Smooth muscle cell (in vitro differentiated cells): ENCODE data around the gene CAMKMT. TPM values are rescaled to one million over a fixed set of nuclear protein-coding genes. Genes with fewer than 3 reads are reported as not detected.

Source experiments
- DNase-seq: peaks from one replicate; lab custom pipeline; 2025; ENCODE audit not compliant: unreplicated experiment; lab: John Stamatoyannopoulos, UW
- H2AFZ ChIP-seq: fragments of 200-600 bp; sonication (generic); 2 replicates; pipeline ENCODE4 v1.6.0; 2016; ENCODE audit warnings: antibody characterized with exemption, low read depth, mild to moderate bottlenecking
- H3F3A ChIP-seq: fragments of 200-600 bp; sonication (generic); 2 replicates; pipeline ENCODE4 v1.6.0; 2017; ENCODE audit warnings: antibody characterized with exemption, low read depth
- H3K27ac ChIP-seq: fragments of 200-600 bp; sonication (generic); 2 replicates; pipeline ENCODE4 v1.5.1; 2016; ENCODE audit warnings: low read depth, mild to moderate bottlenecking
- H3K27me3 ChIP-seq: fragments of 200-600 bp; sonication (generic); 2 replicates; pipeline ENCODE4 v1.6.1; 2016; ENCODE audit warnings: low read depth, mild to moderate bottlenecking
- H3K36me3 ChIP-seq: fragments of 200-600 bp; sonication (generic); 2 replicates; pipeline ENCODE4 v1.5.1; 2016; ENCODE audit warnings: low read depth
- H3K4me1 ChIP-seq: fragments of 200-600 bp; sonication (generic); 2 replicates; pipeline ENCODE4 v1.5.1; 2016; ENCODE audit warnings: low read depth
- H3K4me2 ChIP-seq: fragments of 200-600 bp; sonication (generic); 2 replicates; pipeline ENCODE4 v1.6.0; 2016; ENCODE audit warnings: mild to moderate bottlenecking
- H3K4me3 ChIP-seq: fragments of 200-600 bp; sonication (generic); 2 replicates; pipeline ENCODE4 v1.5.1; 2016; ENCODE audit warnings: mild to moderate bottlenecking
- H3K79me2 ChIP-seq: fragments of 200-600 bp; sonication (generic); 2 replicates; pipeline ENCODE4 v1.6.0; 2016; ENCODE audit warnings: low read depth, mild to moderate bottlenecking
- H3K9ac ChIP-seq: fragments of 200-600 bp; sonication (generic); 2 replicates; pipeline ENCODE4 v1.6.0; 2016; ENCODE audit warnings: low read depth
- H3K9me3 ChIP-seq: fragments of 200-600 bp; sonication (generic); replicated peaks from 2 replicates; pipeline ENCODE4 v1.5.1; 2016; ENCODE audit warnings: low read depth
- H4K20me1 ChIP-seq: fragments of 200-600 bp; sonication (generic); 2 replicates; pipeline ENCODE4 v1.6.0; 2016; ENCODE audit warnings: low read depth
- WGBS: methylation state at CpG from one replicate; pipeline ENCODE4 v1.1.7; 2016; ENCODE audit warnings: low lambda C conversion rate; 5-methylcytosine and 5-hydroxymethylcytosine counted together
- polyA plus RNA-seq: library from polyadenylated mRNA; unstranded; fragments of >200 nt; fragmentation: Nextera tagmentation; extraction: Ambion mirVana; gene quantifications from 2 replicates; pipeline ENCODE4 v1.2.1, GENCODE V29; 2016
- total RNA-seq: library from RNA; depleted of rRNA; stranded (reverse); fragments of >200 nt; gene quantifications from 2 replicates; pipeline ENCODE4 v1.2.3, GENCODE V29; 2014
- TF ChIP-seq, protein P1 (sequence below): fragments of 200-600 bp; sonication (generic); IDR thresholded peaks from 2 replicates; pipeline ENCODE4 v1.5.1; 2017; ENCODE audit warnings: borderline replicate concordance, mild to moderate bottlenecking, antibody characterized with exemption; ENCODE audit not compliant: insufficient read depth, poor library complexity, severe bottlenecking

Gene CAMKMT
- total and polyA plus RNA-seq, 2 experiments from 2014 or later: 7.2 to 7.6 TPM

DNA sequence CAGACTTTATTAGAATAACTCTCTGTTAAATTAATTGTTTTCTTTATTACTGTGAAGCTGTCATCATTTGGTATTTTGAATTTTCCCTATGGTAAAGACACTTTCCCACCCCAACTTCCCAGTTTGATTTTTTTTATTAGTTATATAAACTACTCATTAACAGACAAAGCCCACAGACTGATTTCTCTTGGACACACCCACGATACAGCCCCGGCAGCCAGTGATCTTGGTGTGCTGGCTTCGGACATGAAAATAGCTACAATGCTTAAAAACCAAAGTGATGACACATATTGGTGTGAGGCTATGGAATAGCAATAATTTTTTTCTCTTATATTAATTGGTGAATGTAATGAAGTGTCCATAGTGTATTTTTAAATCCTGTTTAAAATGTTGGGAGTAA, 354.4 kb downstream of the CAMKMT start:
- H3K36me3 ChIP-seq: no peaks in the 10 kb centered on the region
- H3K79me2 ChIP-seq: no peaks in the 10 kb centered on the region
- H3K4me3 ChIP-seq: no peak overlapping the region
- no peaks in the 10 kb centered on the region for H4K20me1 ChIP-seq
- no peaks in the 10 kb centered on the region for H3F3A ChIP-seq
- H3K4me1 ChIP-seq: peaks cover 18% of the 10 kb centered on the region
- TF ChIP-seq, protein P1, sequence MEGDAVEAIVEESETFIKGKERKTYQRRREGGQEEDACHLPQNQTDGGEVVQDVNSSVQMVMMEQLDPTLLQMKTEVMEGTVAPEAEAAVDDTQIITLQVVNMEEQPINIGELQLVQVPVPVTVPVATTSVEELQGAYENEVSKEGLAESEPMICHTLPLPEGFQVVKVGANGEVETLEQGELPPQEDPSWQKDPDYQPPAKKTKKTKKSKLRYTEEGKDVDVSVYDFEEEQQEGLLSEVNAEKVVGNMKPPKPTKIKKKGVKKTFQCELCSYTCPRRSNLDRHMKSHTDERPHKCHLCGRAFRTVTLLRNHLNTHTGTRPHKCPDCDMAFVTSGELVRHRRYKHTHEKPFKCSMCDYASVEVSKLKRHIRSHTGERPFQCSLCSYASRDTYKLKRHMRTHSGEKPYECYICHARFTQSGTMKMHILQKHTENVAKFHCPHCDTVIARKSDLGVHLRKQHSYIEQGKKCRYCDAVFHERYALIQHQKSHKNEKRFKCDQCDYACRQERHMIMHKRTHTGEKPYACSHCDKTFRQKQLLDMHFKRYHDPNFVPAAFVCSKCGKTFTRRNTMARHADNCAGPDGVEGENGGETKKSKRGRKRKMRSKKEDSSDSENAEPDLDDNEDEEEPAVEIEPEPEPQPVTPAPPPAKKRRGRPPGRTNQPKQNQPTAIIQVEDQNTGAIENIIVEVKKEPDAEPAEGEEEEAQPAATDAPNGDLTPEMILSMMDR: no peak
- 91% methylated on average over 3 of the region's 3 CpGs for whole genome bisulfite sequencing
- no peaks in the 10 kb centered on the region for H3K9me3 ChIP-seq
- H3K27ac ChIP-seq: no peak overlapping the region
- H3K27me3 ChIP-seq: no peaks in the 10 kb centered on the region
- no peak overlapping the region for H3K4me2 ChIP-seq
- no peak overlapping the region for H3K9ac ChIP-seq
- H2AFZ ChIP-seq: no peak overlapping the region
- DNase-seq: no peak

DNA sequence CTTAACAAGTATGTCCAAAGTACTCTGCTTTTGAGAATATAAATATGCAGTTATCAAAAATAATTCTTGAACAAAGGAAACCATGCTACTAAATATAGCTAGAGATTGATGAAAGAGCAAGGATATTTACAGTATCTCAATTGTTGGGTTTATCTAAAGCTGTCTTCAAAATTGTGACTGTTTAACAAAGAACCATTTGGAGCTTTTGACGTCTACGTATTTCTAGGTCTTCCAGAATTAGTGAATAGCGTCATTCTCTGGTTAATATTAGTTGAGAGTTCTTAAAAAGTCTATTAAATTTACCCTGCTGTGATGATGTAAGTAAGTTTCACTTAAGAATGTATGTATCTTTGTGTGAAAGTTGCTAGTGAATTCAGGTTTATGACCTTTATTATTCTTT, 356.7 kb downstream of the CAMKMT start:
- Histone ChIP-seq H3K4me1 (peaks cover 9% of the 10 kb centered on the region), H4K20me1 (no peaks in the 10 kb centered on the region), H3K4me2 (no peak overlapping the region), H3K36me3 (no peaks in the 10 kb centered on the region), H3K27me3 (no peaks in the 10 kb centered on the region), H3K27ac (no peak overlapping the region), H3F3A (no peaks in the 10 kb centered on the region), H3K9ac (no peak overlapping the region), H3K9me3 (no peaks in the 10 kb centered on the region), H2AFZ (no peak overlapping the region), H3K79me2 (no peaks in the 10 kb centered on the region), H3K4me3 (no peak overlapping the region)
- WGBS: 92% methylated on average over 3 of the region's 3 CpGs
- TF ChIP-seq, protein P1: no peak
- no peak for DNase-seq

DNA sequence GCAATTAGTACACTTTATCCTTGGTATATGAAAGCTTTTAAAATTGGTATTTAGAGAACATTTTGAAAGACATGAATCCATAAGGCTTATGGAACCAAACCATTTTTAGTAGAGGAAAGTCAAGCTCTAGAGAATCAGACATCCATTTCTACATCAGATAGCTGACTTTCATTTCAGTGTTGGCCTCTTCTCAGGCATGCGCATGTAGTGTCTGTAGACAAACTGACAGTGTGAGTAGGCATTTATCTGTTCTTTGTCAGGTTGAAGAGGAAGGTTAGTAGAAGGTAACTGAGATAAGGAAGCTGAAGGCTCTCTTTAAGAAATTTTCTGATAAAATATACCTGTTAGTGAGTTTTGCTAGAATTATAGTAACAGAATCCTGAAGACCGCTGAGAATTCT, 357.8 kb downstream of the CAMKMT start:
- Histone ChIP-seq H3F3A (no peaks in the 10 kb centered on the region), H3K27ac (no peak overlapping the region), H3K4me1 (no peaks in the 10 kb centered on the region), H3K36me3 (no peaks in the 10 kb centered on the region), H3K79me2 (no peaks in the 10 kb centered on the region), H3K27me3 (no peaks in the 10 kb centered on the region), H4K20me1 (no peaks in the 10 kb centered on the region), H3K4me2 (no peak overlapping the region), H3K4me3 (no peak overlapping the region), H3K9me3 (no peaks in the 10 kb centered on the region), H2AFZ (no peak overlapping the region), H3K9ac (no peak overlapping the region)
- TF ChIP-seq, protein P1: no peak
- no peak for DNase-seq
- 100% methylated on average over 2 of the region's 2 CpGs for WGBS

DNA sequence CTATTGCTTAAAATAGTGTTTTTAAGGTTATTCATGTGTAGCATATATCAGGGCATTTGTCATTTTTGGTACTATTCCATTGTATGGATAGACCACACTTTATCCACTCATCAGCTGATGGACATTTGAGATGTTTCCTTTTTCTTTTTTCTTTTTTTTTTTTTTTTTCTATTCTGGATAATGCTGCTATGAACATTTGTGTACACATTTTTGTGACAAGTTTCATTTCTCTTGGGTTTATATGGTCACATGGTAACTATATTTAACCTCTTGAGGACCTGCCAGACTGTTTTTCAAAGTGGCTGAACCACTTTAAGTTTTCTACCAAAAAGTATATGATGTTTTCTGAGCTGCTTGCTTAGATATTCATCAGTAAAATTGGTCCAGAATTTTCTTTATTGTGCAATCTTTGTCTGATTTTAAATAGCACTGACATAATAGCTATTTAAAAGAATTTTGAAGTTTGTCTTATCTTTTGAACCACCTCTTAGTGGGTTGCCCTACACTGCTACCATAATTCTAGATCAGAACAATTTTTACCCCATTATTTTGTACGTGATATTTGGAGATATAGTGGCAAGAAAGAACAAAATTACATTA, 360.4 kb downstream of the CAMKMT start:
- no peak overlapping the region for H3K27ac ChIP-seq
- H3K9me3 ChIP-seq: no peaks in the 10 kb centered on the region
- no peaks in the 10 kb centered on the region for H3K27me3 ChIP-seq
- no peak overlapping the region for H3K9ac ChIP-seq
- no peaks in the 10 kb centered on the region for H3F3A ChIP-seq
- no peaks in the 10 kb centered on the region for H3K36me3 ChIP-seq
- no peaks in the 10 kb centered on the region for H3K79me2 ChIP-seq
- H3K4me3 ChIP-seq: no peak overlapping the region
- TF ChIP-seq, protein P1: no peak
- no peaks in the 10 kb centered on the region for H4K20me1 ChIP-seq
- no peak for DNase-seq
- WGBS: 74% methylated on average over 1 of the region's 1 CpG
- no peak overlapping the region for H3K4me2 ChIP-seq
- H3K4me1 ChIP-seq: no peaks in the 10 kb centered on the region
- H2AFZ ChIP-seq: no peak overlapping the region
